ENCODE data around the gene GPC5.

GRCh38 chr13:91896547-91896946 lies 498.1 kb downstream of the GPC5 start:
- TF ChIP-seq CTCF (IDR thresholded peaks at IDR 0.05 in 8 of 11, conservative IDR thresholded peaks at IDR 0.05 in 3 of 11), result no peak
- no peak for TF ChIP-seq POLR2AphosphoS5 (IDR thresholded peaks at IDR 0.05)
- no peak for TF ChIP-seq POLR2A (IDR thresholded peaks at IDR 0.05)

Data from spleen (tissue), 7 donors.